CD4-positive, alpha-beta T cell treated with Interleukin-6 at 100 ng/mL for 8 hours (primary cell): ENCODE data around the gene UBR7.
"Not testable (repeated sequence)": the region's sequence is repeated elsewhere in the genome, so short reads cannot be mapped to it uniquely, and the experiment has no call there.

Experiments used
- DNase-seq: peaks from one replicate; pipeline ENCODE4 v3.0.0-alpha.2; 2020; ENCODE audit warnings: mixed read lengths, low spot score

UBR7 gene

DNA sequence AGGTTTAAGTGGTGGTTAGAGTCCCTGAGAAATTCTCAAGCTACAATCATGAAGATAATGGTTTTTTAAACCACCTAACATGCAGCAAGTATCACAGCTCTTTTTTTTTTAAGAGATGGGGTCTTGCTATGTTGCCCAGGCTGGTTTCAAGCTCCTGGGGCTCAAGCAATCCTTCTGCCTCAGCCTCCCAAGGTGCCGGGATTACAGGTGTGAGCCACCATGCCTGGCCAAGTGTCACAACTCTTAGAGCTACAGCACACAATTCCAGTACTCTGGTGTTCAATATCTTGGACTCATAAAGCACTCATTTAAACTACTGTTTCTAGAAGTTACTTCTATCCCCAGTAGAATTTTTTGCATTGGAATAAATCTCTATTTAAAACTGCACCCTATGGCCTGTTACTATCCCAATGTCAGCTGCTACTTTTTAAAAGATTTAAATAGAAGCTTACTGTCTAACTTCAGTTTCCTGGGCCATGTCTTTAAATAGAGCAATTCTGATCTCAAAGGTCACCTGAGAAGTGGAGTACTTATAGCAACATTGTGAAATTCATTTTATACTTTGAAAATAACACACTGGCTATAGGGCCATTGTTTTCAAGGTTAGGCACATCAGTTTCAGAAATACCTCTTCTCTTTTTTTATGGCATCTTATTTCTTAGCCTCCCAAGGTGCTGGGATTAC, 11.6 kb upstream of the UBR7 start:
- no peak for DNase-seq

DNA sequence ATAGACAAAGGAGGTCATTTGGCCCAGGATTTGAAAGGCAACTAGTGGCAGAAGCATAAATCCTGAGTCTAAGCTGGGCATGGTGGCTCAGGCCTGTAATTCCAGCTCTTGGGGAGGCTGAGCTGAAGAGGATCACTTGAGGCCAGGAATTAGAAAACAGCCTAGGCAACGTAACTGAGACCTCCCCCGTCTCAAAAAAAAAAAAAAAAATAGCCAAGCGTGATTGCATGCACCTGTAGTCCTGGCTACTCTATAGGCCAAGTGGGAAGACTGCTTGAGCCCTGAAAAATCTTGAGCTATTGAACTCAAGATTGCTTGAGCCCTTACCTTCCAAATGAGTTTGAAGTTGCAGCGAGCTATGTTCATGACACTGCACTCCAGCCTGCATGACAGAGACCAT, 8.0 kb upstream of the UBR7 start:
- DNase-seq: no peak

DNA sequence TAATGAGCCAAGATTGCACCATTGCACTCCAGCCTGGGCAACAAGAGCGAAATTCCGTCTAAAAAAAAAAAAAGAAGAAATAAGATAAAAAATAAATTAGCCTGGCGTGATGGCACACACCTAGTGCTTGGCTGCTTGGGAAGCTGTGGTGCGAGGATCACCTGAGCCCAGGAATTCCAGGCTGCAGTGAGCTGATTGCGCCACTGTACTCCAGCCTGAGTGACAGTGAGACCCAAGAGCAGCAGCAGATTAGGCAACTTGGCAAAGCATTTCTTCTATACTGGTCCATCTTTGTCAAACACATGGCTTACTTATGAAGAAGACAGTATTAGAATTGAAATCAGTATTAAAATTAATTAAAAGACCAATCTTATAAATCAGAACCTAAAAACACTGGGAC, 6.5 kb upstream of the UBR7 start:
- no peak for DNase-seq

DNA sequence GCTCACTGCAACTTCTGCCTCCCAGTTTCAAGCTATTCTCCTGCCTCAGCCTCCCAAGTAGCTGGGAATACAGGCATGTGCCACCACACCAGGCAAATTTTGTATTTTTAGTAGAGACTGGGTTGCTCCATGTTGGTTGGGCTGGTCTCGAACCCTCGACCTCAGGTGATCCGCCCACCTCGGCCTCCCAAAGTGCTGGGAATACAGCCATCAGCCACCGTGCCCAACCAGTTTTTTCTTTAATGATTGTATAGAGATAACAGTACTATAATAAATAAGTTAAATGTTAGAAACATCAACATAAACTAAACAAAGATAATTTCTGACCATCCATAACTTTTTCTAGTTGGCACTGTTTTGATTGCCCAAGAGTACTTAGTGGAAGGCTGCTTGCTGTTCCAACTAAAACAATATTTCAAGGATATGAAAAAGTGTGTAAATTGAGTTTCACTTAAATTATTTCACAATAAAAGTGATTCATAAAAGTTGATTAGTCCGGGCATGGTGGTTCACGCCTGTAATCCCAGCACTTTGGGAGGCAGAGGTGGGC, 5.8 kb upstream of the UBR7 start:
- DNase-seq: no peak

DNA sequence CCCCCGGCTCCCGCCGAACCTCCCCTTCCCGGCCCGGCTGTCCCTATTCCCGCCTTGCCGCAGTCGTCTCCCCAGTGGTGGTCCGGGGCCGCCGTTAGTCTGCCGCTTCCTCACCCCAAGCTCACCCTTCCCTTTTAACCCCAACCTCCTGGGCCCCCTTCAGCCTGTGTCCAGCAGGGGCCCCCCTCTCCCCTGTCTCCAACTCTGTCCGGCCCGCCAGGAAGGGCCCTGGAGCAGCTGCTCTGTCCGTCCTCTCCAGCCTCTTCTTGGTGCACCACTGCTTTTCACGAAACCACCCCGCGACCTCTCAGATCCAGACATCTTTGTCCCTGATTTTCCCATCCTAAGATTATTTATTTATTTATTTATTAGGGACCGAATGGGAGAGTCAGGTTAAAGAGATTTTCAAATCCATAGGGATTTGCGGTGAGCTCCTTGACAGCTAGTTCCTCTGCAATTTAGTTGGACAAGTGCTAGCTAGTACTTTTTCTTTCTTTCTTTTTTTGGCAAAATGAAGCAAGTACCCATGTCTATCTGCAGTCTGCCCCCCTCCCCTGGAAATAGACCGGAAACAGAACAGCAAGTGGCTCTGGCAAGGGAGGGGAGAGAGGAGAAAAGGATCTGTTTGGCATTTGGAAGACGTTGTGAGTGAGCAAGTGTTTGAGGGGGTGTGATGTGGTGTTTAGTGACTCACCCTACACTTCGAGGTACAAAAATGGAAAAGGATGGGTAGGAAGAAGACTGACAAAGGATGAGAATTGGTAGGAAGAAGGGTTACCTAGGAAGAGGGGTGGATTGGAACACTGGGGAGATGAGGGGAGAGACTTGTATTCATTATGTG, 632 bp downstream of the UBR7 start:
- no peak for DNase-seq

DNA sequence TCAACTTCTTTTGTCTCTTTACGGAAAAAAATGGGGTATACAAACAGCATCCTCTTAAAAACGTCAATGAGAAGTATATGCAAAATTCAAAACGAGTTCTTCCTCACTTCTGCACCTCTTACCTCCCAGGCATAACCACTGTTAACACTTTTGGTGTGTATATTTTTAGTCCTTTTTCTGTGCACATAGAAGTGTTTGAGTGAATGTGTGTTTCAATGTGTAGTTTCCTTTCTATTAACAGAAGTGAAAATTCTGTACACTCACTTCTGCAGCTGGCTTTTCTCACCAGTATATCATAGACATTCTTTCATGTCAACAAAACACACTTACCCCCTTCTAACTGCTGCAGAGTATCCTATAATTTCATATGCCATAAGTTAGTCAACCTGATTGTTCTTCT, 5.4 kb downstream of the UBR7 start:
- DNase-seq: no peak

DNA sequence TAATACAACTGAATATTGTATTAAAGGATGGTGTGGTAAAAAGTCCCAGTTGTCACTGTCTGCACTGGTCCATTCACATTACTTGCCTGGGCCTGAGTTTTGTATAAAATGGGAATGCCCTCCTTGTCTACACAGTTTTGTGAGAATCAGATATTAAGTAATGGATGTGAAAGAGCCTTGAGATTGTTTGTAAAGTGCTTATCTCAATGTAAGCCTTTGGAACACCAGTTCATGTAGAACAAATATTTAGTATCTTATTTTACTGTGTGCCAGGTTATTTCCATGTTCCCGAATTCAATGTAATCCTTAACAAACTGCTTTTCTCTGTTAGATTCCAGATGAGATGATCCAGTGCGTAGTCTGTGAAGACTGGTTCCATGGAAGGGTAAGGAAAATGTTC, 7.5 kb downstream of the UBR7 start:
- DNase-seq: no peak

DNA sequence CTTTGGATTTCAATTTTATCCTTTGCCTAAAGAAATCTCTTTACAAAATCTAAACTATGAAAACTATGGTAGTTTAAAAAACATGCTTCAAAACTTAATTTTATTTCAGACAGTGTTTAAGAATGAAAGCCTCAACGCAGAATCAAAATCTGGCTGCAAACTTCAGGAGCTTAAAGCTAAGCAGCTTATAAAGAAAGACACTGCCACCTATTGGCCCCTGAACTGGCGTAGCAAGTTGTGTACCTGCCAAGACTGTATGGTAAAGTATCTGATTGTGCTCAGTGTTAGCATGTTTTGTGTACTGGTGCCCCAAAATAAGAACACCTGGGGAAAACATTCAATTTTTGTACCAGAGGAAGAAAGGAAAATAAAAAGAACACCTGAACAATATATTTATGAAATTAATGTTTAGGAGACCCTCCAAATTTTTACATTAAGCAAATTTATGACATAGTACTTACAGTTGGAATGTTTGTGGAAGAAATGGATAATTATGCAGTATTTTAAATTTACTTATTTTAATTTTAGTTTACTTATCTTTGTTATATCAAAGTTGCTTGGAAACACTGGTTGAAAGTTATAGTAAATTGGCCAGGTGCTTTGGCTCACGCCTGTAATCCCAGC, 12.2 kb downstream of the UBR7 start:
- DNase-seq: peak; percentile 57

DNA sequence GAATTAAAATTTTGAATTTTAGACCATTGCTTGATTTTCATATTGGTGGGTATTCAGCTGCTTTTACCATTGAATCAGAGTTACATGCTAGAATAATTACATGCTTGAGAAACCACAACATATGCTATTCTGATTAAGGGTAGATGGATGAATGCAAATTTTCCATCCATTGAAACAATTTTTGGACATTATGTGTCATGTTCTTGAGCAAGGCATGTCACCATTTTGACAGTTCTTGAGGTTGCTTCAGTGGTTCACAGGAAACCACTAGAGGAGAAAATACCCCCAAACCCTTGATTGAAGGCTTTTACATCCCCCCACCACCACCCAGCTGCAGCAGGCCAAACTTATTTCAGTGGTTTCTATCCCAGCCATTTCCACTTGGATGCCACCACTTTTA, 13.5 kb downstream of the UBR7 start:
- no peak for DNase-seq

DNA sequence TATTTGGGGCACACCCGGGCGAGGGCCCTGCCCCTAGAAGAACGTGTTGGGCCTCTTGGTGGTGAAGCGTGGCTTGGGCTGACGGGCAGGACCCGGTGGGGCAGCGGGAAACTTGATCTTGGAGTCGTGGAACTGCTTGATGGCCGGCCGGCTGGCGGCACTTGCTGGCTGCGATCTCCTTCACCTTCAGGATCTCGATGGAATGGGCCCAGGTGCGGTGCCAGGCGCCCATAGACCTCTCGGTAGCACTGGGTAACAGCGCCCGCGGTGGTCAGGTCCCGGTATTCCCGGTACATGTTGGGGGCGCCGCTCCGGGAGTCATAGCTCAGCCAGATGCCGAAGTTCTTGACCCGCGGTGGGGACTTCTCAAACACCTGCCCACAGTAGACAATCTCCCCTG, 16.5 kb downstream of the UBR7 start:
- DNase-seq: no peak

DNA sequence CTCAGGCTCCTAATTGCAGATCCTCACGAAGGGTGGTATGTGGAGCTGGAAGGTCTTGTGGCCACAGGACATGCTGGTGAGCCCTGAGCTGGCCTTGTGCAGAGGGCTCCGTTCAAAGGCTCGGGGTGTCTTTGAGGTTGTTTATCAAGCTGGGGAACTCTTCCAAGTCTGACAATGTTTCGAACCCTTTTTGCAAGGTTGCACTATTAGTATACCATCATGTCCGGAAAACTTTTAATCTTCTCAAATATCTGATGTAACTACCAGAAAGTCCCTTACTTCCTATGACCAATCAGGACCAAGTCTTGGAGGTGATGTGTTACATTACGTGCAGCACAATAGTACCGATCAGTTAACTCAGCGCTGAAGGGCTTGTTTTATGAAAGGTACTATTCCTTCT, 21.5 kb downstream of the UBR7 start:
- DNase-seq: no peak

DNA sequence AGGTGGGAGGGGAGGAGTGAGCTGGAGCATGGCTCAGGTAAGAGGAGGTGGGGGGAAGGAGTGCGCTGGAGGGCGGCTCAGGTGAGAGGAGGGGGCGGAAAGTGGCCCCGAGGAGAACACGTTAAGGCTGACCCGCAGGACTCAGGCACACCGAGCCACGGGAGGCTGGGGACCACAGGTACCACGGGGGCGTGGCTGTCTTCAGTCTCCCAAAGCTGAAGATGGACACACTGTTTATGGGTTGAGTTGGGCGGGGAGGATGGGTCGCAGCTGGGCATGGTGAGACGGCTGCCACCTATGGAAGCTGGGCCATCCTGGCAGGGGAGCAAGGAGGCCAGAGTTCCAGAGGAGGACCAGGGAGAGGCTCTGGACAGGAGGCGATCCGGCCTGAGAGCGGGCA, 23.5 kb downstream of the UBR7 start:
- no peak for DNase-seq

DNA sequence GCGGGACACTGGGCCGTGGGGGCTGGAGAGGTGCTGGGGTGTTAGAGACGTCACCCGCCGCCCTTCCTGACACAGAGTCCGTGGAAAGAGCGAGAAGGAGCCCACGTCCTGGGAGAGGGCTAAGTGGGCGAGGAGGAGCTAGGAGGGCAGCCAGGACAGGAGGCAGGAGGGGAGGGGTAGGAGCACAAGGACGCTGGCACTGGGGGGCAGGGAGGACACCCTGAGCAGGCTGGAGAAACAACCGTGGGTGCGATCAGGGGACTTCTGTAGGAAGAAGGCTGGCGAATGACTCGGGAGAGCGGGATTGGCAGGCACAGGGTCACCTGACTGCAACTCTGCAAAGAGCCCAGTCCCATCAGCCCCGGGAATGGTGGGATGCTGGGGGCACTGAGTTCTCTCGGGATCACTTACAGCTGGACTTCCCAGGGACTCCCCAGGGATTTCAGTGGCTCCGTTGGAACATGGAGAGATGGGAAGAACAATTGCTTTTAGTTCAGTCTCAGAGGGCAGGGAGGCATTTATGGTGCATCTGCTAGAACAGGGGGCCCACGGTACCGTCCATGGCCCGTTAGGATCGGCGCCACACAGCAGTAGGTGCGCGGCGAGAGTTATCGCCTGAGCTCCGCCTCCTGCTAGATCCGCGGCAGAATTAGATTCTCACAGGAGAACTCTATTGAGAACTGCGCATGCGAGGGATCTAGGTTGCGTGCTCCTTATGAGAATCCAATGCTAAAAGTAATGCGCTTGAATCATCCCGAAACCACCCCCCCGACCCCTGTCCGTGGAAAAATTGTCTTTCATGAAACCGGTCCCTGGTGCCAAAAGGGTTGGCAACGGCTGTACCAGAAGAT, 24.3 kb downstream of the UBR7 start:
- no peak for DNase-seq

DNA sequence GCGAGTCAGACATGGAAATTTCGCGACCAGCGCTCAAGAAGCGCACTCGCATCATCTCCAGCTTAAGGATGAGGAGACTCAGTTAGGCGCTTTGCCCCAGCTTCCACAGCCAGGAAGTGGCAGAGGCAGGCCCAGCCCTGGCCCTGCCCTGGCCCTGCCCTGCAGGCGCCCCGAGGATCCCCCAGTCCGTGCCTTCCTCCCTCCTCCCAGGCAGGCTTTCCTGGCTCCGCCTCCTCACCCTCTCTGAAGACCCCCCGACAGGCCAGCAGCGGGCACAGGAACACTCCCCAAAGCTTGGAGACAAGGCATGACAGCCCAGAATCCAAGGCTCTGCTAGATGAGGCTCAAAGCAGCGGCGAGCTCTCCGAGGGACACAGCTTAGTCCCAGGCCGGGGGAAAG, 25.1 kb downstream of the UBR7 start:
- no peak for DNase-seq

DNA sequence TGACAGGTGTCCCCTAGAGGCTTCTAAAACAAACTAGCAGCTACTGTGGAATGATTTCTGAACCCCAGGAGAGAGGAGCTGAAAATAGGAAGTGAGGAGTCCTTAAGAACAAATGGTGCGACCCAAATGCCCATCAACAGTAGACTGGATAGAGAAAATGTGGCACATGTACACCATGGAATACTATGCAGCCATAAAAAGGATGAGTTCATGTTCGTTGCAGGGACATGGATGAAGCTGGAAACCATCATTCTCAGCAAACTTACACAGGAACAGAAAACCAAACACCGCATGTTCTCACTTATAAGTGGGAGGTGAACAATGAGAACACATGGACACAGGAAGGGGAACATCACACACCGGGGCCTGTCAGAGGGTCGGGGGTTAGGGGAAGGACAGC, 26.0 kb downstream of the UBR7 start:
- not testable (repeated sequence) for DNase-seq

DNA sequence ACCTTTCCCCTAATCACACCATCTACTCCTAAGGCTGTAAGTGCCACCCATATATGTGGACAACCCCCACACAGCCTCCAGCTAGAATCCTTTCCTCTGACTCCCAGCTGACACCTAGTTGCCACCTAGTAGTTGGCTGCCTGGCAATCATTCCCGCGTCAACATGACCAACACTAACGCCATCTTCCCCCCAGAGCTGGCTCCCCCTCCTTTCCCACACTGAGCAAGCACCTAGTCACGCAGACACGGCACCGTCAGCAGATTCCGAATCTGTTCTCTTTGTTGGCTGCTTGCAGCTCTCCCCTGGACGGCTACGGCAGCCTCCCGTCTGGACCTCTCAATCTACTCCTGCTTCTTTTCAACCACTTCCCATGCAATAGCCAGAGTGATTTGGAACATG, 27.7 kb downstream of the UBR7 start:
- no peak for DNase-seq

DNA sequence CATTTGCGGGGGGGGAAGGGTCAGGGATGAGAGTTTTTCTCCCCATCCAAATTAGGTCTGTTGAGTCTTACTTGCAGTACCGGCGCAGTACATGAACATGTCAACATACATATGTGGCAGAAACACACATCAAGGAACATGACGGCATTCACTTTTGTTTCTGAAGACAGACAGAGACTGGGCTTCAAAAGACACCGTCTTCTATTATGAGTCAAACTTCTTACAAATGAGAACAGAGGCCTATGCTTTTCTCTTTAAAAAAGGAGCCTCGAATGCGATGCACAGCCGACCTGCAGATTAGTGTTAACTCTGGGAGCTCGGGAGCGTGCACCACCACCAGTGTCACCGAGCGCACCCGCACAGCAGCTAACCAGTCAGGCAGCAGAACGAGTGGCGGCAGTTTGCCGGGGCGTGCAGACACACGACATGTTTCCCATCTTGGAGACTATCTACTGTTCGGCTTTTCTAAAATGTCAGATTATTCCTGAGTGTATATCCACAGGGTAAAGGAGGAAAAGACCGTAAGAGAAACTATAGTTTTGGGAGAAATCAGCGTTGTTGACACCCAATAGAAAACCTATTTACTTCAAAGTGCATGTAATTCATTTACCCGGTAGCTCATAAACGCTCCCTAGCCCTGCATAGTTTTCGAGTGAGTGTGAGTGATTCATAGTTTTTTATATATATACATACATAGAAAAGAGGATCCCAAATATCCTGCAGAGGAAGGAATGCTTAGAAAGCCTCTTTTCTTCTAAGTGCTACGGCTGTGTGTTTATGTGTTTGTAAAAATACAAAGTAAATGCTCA, 33.0 kb downstream of the UBR7 start:
- DNase-seq: no peak

DNA sequence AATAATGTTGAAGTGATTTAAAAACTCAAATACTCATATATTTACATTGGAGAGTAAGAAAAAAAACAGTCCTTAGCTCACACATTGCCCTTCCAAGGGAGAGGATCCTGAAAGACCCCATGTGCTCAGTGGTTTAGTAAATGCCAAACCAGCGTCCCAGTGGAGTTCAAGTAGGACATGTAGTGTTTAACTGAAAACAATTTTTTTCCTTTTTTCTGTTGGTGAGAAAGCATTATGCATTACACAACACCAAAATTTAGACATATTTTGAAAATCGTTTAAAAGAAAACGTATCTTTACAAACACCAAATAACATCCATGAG, 33.6 kb downstream of the UBR7 start:
- DNase-seq: no peak

DNA sequence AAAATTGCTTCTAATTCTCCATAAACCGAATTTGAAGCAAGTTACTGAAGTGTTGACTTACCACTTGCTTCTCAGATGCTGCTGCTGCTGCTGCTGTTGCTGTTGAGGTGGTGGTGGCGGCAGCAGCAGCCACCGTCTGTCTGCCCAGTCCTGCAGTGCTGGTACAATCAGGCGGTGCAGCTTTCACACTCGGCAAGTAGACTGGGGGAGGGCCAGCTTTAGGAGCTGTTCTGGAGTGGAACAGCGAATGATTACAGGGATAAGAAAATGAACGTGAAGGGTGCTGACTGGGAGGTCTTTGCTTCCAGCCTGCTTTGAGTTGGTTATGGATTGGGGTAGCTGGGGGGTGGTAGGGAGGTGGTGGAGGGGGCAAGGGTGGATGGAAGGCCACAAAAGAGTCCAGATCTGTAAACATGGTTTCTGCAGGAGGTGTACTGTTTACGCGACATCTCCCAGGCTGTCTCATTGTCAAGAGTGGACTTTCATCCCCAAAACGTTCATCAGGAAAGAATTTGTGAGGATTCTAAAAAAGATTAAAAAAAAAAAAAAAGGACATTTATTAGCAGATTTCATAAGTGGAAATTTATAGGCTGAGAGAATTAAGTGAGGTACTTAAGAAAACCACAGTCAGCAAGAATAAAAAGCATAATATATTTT, 38.8 kb downstream of the UBR7 start:
- DNase-seq: no peak

DNA sequence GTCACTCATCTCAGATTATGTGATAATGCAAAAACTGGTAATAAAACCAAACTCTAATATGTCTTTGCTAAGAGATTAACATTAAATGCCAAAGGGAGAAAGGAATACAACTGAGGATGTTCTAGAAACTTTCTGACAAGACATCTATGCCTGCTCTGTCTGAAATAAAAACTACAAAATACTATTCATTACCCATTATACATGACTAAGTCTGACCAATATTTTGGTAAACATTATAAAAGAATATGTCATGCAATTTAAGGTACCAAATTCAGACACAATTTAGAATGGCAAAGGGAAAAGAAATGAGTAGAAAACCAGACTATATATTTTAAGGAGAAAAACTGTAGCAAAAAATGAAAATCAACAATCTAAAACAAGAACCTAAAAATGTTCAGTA, 39.5 kb downstream of the UBR7 start:
- no peak for DNase-seq
